ENCODE measurements around the gene ITGA4.

DNA sequence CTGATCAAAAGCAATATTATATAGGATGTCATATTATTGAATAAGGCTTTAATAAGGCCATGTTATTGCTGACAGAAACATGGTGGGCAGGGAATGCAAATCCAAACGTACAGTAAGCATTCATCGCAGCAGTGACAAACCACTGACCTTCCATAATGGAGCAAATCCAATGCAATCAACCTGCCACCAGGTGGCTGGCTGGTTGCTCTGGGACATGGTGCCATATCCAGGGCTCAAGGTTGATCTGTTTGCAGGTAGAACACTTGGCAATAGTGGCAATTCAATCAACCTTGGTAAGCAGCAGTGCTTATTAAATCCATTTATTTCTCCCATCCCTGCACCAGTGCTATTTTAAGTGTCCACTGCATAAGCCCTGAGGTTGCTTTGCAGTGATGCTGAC, 124.3 kb downstream of the ITGA4 start:
- TF ChIP-seq, protein P1, sequence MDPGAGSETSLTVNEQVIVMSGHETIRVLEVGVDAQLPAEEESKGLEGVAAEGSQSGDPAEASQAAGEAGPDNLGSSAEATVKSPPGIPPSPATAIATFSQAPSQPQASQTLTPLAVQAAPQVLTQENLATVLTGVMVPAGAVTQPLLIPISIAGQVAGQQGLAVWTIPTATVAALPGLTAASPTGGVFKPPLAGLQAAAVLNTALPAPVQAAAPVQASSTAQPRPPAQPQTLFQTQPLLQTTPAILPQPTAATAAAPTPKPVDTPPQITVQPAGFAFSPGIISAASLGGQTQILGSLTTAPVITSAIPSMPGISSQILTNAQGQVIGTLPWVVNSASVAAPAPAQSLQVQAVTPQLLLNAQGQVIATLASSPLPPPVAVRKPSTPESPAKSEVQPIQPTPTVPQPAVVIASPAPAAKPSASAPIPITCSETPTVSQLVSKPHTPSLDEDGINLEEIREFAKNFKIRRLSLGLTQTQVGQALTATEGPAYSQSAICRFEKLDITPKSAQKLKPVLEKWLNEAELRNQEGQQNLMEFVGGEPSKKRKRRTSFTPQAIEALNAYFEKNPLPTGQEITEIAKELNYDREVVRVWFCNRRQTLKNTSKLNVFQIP (CRISPR knock-in tag; IDR thresholded peaks at IDR 0.05; ENCODE audit: borderline replicate concordance, low read depth): no peak
- TF ChIP-seq ZNF70 (CRISPR knock-in tag; IDR thresholded peaks at IDR 0.05) (no peak), ISL1 (CRISPR knock-in tag; IDR thresholded peaks at IDR 0.05) (no peak), ZFP3 (CRISPR knock-in tag; IDR thresholded peaks at IDR 0.05) (no peak)
